Neutrophil (primary cell): Measurements from ENCODE around the gene CACNA1D.

Experiments used
- H3K27ac ChIP-seq: fragments of 200-600 bp; sonication (generic); 2 replicates; pipeline ENCODE4 v1.5.1; 2016; ENCODE audit warnings: mild to moderate bottlenecking, moderate library complexity
- H3K27me3 ChIP-seq: fragments of 200-600 bp; sonication (generic); 2 replicates; pipeline ENCODE4 v1.6.0; 2016; ENCODE audit warnings: mild to moderate bottlenecking
- H3K36me3 ChIP-seq: fragments of 200-600 bp; sonication (generic); 2 replicates; pipeline ENCODE4 v1.5.1; 2017
- H3K4me1 ChIP-seq, 2 experiments: fragments of 200-600 bp in 1 of 2; sonication (generic) in 1 of 2; 1 replicate in 1 of 2; 2 replicates in 1 of 2; pipeline versions ENCODE4 v1.5.1 to v1.6.1; 2013 to 2016; ENCODE audit warnings: low read depth in 1 of 2, low read length in 1 of 2, mild to moderate bottlenecking in 1 of 2, moderate library complexity in 1 of 2; ENCODE audit not compliant: control insufficient read depth in 1 of 2, insufficient read depth in 1 of 2
- H3K4me3 ChIP-seq, 2 experiments: fragments of 200-600 bp in 1 of 2; sonication (generic) in 1 of 2; 1 replicate in 1 of 2; 2 replicates in 1 of 2; pipeline ENCODE4 v1.5.1; 2013 to 2016; ENCODE audit warnings: low read depth in 1 of 2, low read length in 1 of 2, mild to moderate bottlenecking in 1 of 2, moderate library complexity in 1 of 2
- H3K9me3 ChIP-seq: fragments of 200-600 bp; sonication (generic); 2 replicates; pipeline ENCODE4 v1.5.1; 2016
- TF ChIP-seq, protein P1 (sequence below): fragments of 200-600 bp; sonication (generic); IDR thresholded peaks from 2 replicates; pipeline ENCODE4 v1.5.1; 2016; ENCODE audit warnings: antibody characterized with exemption

CACNA1D gene

DNA sequence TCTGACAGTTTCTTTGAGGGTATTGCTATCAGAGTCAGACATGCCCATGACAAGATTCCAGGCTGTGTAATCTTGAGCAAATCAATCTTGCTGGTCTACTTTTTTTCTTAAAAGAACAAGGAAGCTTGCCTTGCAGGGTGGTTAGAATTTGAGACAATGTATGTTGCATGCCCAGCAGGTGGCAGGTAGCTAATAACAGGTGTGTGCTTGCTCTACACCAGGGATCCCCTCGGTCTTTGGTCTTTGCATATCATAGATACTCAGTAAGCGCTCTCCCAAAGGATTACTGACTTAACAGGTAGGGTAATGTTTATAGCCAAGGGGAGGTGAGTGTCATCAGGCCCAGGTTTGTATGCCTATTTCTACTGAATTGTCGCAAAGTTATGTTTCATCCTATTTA is 37.3 kb downstream of the CACNA1D start:
- no peak overlapping the region for H3K4me3 ChIP-seq
- no peak overlapping the region for H3K27ac ChIP-seq
- TF ChIP-seq, protein P1, sequence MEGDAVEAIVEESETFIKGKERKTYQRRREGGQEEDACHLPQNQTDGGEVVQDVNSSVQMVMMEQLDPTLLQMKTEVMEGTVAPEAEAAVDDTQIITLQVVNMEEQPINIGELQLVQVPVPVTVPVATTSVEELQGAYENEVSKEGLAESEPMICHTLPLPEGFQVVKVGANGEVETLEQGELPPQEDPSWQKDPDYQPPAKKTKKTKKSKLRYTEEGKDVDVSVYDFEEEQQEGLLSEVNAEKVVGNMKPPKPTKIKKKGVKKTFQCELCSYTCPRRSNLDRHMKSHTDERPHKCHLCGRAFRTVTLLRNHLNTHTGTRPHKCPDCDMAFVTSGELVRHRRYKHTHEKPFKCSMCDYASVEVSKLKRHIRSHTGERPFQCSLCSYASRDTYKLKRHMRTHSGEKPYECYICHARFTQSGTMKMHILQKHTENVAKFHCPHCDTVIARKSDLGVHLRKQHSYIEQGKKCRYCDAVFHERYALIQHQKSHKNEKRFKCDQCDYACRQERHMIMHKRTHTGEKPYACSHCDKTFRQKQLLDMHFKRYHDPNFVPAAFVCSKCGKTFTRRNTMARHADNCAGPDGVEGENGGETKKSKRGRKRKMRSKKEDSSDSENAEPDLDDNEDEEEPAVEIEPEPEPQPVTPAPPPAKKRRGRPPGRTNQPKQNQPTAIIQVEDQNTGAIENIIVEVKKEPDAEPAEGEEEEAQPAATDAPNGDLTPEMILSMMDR, result no peak
- no peaks in the 10 kb centered on the region for H3K36me3 ChIP-seq
- no peaks in the 10 kb centered on the region for H3K4me1 ChIP-seq
- H3K9me3 ChIP-seq, result no peaks in the 10 kb centered on the region
- H3K27me3 ChIP-seq, result peaks cover 57% of the 10 kb centered on the region

DNA sequence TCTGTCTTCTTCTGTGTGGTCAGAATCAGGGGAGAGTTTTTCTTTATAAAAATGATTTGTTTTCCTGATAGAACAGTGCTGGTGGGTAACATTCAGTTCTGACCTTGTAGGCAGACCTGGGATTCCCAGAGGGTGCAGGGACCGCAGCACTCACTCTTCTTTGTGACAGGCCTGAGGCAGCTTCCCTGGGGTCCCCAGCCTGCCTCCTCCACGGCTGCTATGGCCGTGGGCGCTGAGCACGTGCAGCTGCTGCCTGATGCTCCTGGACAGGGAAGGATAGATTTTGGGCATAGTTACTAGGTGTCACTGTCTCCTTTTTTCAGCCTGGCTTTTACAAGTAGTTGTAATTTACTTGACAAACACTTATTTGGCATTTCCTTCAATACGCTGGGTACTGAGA is 39.1 kb downstream of the CACNA1D start:
- TF ChIP-seq, protein P1, result no peak
- Histone ChIP-seq H3K36me3 (no peaks in the 10 kb centered on the region), H3K4me1 (no peaks in the 10 kb centered on the region), H3K4me3 (no peak overlapping the region), H3K9me3 (no peaks in the 10 kb centered on the region), H3K27ac (no peak overlapping the region), H3K27me3 (peaks cover 61% of the 10 kb centered on the region)

DNA sequence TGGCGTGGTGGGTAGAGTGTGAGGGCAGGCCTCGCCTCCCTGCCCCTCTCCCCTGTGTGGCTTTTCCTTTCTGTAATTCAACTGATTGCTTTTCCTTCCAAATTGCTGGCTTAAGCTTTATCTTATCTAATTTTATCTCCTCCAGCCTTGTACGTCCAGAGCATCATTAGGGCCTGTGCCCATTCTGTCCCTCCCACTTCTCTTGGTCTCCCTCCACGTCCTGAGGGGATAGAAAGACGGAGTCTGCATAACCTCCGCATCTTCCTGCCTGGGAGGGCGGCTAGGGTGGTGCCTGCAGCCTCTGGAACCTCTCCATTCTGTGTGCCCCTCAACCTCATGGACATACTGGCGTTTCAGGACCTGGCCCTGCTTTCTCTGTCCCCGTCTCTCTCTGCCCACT is 39.8 kb downstream of the CACNA1D start:
- H3K9me3 ChIP-seq, result no peaks in the 10 kb centered on the region

DNA sequence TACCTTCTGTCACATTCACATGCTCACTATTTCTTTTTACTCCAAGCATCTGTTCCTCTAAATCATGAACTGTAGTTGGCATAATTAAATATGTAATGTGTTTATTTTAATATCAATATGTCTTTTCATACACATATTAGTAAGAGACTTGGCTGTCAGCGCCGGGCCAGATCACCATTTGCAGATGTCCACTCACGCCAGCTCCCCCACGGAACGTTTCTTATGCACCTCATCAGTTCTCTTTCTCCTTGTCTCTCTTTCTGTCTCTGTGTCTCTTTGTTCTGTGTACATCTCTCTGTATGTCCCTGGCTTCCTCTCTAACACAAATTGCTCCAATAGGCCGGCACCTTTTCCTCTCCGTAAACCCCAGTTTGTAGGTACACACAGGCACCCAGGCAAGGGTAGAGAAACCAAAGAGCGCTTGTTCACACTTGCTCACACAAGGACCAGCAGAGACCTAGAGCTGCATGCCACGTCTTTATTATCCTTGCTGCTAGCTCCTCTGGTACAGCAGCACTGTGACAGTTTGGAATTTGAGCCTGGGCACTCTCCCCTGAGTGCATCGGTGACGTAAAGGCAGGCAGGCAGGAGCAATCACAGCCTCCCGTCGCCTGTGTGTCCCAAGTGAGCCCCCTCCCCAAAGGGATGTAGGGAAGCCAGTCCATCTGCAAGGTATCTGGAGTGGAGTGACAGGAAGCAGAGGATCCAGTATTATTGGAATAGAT is 40.4 kb downstream of the CACNA1D start:
- Histone ChIP-seq H3K27ac (no peak overlapping the region), H3K36me3 (no peaks in the 10 kb centered on the region), H3K4me3 (no peak overlapping the region), H3K9me3 (no peaks in the 10 kb centered on the region), H3K27me3 (peaks cover 54% of the 10 kb centered on the region), H3K4me1 (no peaks in the 10 kb centered on the region)
- TF ChIP-seq, protein P1, result no peak

More for the DNA sequence above, 39.8 kb downstream of the CACNA1D start:
- Histone ChIP-seq H3K27me3 (peaks cover 59% of the 10 kb centered on the region), H3K36me3 (no peaks in the 10 kb centered on the region), H3K27ac (no peak overlapping the region), H3K4me1 (no peaks in the 10 kb centered on the region), H3K4me3 (no peak overlapping the region)
- TF ChIP-seq, protein P1, result no peak

DNA sequence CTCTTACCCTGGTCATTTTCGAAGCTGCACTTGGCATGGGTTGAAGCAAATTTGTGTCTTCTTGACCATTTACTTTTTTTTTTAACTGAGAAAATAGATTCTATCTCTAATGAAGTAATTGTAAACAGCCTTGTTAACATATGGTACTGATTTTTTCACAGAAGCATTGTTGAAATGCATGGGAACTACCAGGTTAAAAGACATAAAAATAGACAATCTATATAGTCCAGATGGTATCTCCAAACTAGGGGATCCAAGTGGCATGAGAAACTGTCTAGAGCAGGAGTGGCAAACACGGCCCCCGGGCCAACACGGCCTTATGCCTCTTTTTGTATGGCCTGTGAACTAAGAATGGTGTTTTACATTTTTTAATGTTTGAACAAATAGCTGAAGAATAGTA is 41.9 kb downstream of the CACNA1D start:
- TF ChIP-seq, protein P1, result no peak
- Histone ChIP-seq H3K9me3 (no peaks in the 10 kb centered on the region), H3K27ac (no peak overlapping the region), H3K4me1 (no peaks in the 10 kb centered on the region), H3K4me3 (no peak overlapping the region), H3K27me3 (peaks cover 50% of the 10 kb centered on the region), H3K36me3 (no peaks in the 10 kb centered on the region)
